H1 (cell line): Measurements from ENCODE around the gene MAGI1. TPM values are rescaled to one million over a fixed set of nuclear protein-coding genes. Genes with fewer than 3 reads are reported as not detected.

Experiments used
- CHD1 ChIP-seq: IDR thresholded peaks from 2 replicates; pipeline ENCODE4 v1.6.1; 2012; ENCODE audit warnings: low read depth, low read length, improper control_type of control experiment
- EP300 ChIP-seq, 2 experiments: IDR thresholded peaks; 1 replicate in 1 of 2; 2 replicates in 1 of 2; pipeline ENCODE4 v1.6.1; 2011 to 2012; ENCODE audit warnings: low read depth in 2 of 2, low read length in 2 of 2, mild to moderate bottlenecking in 2 of 2, borderline replicate concordance in 1 of 2, inconsistent platforms in 1 of 2, moderate library complexity in 1 of 2
- polyA plus RNA-seq, 7 experiments: library from polyadenylated mRNA; depleted of rRNA in 3 of 7; stranded (reverse) in 5 of 7; unstranded in 2 of 7; fragments of >200 nt in 5 of 7; fragments of 200-250 nt in 2 of 7; gene quantifications; 1 replicate in 5 of 7; 2 replicates in 1 of 7; 4 replicates in 1 of 7; pipeline versions ENCODE4 v1.2.1 to v1.2.3, GENCODE V29; 2011 to 2013; ENCODE audit warnings: missing spikeins in 2 of 7, mixed read lengths in 2 of 7
- total RNA-seq: library from RNA; stranded (reverse); fragmentation: NEBNext Ultra II Directional; extraction: Animal tissue kit (Norgen Biotek cat#: 25700); gene quantifications from 2 replicates; pipeline ENCODE4 v1.2.1, GENCODE V29; 2021
- TF ChIP-seq, protein P1 (sequence below): fragments of 300-600 bp; sonication (generic); IDR thresholded peaks from 2 replicates; pipeline ENCODE4 v1.7.1; 2012; ENCODE audit warnings: low read length, moderate library complexity, mild to moderate bottlenecking, inconsistent platforms; ENCODE audit not compliant: insufficient replicate concordance

MAGI1 gene
- total and polyA plus RNA-seq, 2 of the 8 experiments (the other 6 are each of a cell fraction or from before 2014, with no cell fraction given) = 19.8 to 78.0 TPM

DNA sequence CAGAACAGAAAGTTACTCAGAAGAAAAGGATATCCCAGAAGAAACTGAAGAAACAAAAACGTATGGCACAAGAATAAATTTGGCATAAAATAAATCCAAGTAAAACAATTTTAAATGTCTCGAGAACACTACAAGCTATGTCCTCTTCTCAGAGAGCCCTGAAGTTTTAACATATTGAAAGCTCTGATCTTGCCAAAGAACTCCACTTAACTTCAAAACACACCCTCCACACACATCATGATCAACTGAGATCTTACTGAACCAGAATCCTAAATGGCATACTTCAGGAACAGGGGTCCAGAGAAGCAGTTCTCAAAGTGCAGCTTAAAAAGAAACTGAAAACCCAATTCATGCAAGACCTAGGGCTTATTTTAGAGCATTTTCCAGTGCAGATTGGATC, 194.3 kb downstream of the MAGI1 start (continued):
- no peak for TF ChIP-seq EP300 (IDR thresholded peaks at IDR 0.05; ENCODE audit: borderline replicate concordance in 1 of 2, low read depth in 2 of 2, low read length in 2 of 2)
- TF ChIP-seq CHD1 = no peak
- TF ChIP-seq, protein P1, sequence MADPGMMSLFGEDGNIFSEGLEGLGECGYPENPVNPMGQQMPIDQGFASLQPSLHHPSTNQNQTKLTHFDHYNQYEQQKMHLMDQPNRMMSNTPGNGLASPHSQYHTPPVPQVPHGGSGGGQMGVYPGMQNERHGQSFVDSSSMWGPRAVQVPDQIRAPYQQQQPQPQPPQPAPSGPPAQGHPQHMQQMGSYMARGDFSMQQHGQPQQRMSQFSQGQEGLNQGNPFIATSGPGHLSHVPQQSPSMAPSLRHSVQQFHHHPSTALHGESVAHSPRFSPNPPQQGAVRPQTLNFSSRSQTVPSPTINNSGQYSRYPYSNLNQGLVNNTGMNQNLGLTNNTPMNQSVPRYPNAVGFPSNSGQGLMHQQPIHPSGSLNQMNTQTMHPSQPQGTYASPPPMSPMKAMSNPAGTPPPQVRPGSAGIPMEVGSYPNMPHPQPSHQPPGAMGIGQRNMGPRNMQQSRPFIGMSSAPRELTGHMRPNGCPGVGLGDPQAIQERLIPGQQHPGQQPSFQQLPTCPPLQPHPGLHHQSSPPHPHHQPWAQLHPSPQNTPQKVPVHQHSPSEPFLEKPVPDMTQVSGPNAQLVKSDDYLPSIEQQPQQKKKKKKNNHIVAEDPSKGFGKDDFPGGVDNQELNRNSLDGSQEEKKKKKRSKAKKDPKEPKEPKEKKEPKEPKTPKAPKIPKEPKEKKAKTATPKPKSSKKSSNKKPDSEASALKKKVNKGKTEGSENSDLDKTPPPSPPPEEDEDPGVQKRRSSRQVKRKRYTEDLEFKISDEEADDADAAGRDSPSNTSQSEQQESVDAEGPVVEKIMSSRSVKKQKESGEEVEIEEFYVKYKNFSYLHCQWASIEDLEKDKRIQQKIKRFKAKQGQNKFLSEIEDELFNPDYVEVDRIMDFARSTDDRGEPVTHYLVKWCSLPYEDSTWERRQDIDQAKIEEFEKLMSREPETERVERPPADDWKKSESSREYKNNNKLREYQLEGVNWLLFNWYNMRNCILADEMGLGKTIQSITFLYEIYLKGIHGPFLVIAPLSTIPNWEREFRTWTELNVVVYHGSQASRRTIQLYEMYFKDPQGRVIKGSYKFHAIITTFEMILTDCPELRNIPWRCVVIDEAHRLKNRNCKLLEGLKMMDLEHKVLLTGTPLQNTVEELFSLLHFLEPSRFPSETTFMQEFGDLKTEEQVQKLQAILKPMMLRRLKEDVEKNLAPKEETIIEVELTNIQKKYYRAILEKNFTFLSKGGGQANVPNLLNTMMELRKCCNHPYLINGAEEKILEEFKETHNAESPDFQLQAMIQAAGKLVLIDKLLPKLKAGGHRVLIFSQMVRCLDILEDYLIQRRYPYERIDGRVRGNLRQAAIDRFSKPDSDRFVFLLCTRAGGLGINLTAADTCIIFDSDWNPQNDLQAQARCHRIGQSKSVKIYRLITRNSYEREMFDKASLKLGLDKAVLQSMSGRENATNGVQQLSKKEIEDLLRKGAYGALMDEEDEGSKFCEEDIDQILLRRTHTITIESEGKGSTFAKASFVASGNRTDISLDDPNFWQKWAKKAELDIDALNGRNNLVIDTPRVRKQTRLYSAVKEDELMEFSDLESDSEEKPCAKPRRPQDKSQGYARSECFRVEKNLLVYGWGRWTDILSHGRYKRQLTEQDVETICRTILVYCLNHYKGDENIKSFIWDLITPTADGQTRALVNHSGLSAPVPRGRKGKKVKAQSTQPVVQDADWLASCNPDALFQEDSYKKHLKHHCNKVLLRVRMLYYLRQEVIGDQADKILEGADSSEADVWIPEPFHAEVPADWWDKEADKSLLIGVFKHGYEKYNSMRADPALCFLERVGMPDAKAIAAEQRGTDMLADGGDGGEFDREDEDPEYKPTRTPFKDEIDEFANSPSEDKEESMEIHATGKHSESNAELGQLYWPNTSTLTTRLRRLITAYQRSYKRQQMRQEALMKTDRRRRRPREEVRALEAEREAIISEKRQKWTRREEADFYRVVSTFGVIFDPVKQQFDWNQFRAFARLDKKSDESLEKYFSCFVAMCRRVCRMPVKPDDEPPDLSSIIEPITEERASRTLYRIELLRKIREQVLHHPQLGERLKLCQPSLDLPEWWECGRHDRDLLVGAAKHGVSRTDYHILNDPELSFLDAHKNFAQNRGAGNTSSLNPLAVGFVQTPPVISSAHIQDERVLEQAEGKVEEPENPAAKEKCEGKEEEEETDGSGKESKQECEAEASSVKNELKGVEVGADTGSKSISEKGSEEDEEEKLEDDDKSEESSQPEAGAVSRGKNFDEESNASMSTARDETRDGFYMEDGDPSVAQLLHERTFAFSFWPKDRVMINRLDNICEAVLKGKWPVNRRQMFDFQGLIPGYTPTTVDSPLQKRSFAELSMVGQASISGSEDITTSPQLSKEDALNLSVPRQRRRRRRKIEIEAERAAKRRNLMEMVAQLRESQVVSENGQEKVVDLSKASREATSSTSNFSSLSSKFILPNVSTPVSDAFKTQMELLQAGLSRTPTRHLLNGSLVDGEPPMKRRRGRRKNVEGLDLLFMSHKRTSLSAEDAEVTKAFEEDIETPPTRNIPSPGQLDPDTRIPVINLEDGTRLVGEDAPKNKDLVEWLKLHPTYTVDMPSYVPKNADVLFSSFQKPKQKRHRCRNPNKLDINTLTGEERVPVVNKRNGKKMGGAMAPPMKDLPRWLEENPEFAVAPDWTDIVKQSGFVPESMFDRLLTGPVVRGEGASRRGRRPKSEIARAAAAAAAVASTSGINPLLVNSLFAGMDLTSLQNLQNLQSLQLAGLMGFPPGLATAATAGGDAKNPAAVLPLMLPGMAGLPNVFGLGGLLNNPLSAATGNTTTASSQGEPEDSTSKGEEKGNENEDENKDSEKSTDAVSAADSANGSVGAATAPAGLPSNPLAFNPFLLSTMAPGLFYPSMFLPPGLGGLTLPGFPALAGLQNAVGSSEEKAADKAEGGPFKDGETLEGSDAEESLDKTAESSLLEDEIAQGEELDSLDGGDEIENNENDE = no peak
